Measurements from ENCODE around the gene OXT. TPM values are rescaled to one million over a fixed set of nuclear protein-coding genes. Genes with fewer than 3 reads are reported as not detected.
A peak's percentile ranks its signal among the peaks of the same experiment; 100 is the strongest.

Gene OXT
- total and polyA plus RNA-seq, 2 of the 4 experiments (the other 2 are of a cell fraction), result not detected

DNA sequence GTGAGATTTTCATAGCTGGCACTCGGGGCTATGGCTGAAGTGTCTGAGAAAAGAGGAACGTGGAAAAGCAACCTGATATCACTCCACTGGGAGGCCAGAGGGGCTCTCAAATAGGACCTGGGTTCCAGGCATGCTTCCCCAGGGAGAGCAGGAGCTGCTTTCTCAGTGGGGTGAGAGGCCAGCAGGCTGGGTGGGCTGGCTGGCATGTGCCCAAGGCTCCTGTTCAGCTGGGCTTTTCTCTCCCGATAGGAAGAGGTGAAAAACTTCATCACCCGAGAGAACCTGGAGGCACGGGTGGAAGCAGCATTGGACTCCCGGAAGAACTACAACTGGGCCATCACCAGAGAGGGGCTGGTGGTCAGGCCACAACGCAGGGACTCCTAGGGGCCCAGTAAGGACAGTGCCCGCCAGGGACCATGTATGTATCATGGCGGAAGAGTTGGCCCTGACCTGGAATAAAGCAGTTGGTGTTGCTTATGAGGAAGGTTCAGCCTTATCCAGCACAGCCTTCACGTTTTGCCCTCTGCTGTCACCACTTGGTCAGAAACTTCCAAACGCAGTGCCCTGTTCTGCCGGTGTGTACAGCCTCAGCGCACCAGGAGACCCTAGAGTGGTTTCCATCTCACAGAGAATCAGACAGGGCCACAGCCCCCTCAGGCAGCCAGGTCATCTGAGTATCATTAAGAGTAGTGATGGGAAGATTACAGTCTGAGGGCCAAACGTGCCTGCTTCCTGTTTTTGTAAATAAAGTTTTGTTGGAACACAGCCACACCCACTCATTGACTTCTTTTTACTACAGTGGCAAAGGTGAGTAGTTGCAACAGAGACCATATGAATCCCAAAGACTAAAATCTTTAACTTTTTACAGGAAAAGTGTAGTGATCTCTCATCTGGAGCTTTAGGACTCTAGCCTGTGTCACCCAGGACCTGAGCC is 23.7 kb upstream of the OXT start:
- H3K56ac ChIP-seq (ENCODE audit: extremely low read depth, insufficient read depth, low read length), result no peak overlapping the region
- 96% methylated on average over 4 of the region's 14 CpGs; no CpG with 5 or more reads in 1 of the 2 experiments for WGBS, 2 experiments (ENCODE audit: extremely low coverage in 2 of 2, insufficient read length in 1 of 2)
- ATAC-seq (ENCODE audit: low read depth) (no peak), DNase-seq (no peak)
- no TSS peak for BruUV-seq (replicated peaks)
- no peaks in the 10 kb centered on the region for H3K27me3 ChIP-seq (ENCODE audit: control insufficient read depth, insufficient read depth, low read length)
- H2AK5ac ChIP-seq (ENCODE audit: low read depth, low read length), result no peak overlapping the region
- H2AFZ ChIP-seq (replicated peaks; ENCODE audit: low read length, poor library complexity), result no peak overlapping the region
- peaks cover 6% of the 10 kb centered on the region; the same call in 1 of the 2 replicates for H3K4me1 ChIP-seq (ENCODE audit: control insufficient read depth, insufficient read depth, low read length)
- no peaks in the 10 kb centered on the region for H3K9me3 ChIP-seq (ENCODE audit: control insufficient read depth, insufficient read depth, low read length)
- H2BK15ac ChIP-seq (ENCODE audit: low read depth, low read length), result no peak overlapping the region
- no peak overlapping the region for H2BK120ac ChIP-seq (ENCODE audit: low read depth, low read length)
- peaks cover 10 to 23% of the 10 kb centered on the region in 2 experiments for H3K79me1 ChIP-seq (ENCODE audit: low read depth in 1 of 2, low read length in 2 of 2)
- no peak overlapping the region for H2BK5ac ChIP-seq (ENCODE audit: low read depth, low read length, poor library complexity, severe bottlenecking)
- no peak overlapping the region for H4K8ac ChIP-seq (ENCODE audit: low read depth in 2 of 2, low read length in 2 of 2)
- H4K91ac ChIP-seq (ENCODE audit: insufficient read depth, low read depth, low read length), result no peak overlapping the region
- no peak overlapping the region for H3K4ac ChIP-seq (ENCODE audit: low read depth, low read length)
- H3K18ac ChIP-seq (ENCODE audit: low read depth, low read length), result no peak overlapping the region
- peaks cover 10% of the 10 kb centered on the region for H4K20me1 ChIP-seq (ENCODE audit: insufficient read depth, low read length)
- ChIA-PET CTCF (no interaction called here), POLR2A (ENCODE audit: unreplicated experiment) (no interaction called here)
- H3K9ac ChIP-seq (ENCODE audit: low read depth, low read length), result no peak overlapping the region
- peaks cover 21% of the 10 kb centered on the region for H3K36me3 ChIP-seq (ENCODE audit: control insufficient read depth, insufficient read depth, low read length)
- no peak overlapping the region for H2BK20ac ChIP-seq (ENCODE audit: low read depth, low read length)
- in situ Hi-C loops (cut with MboI; ENCODE audit: low sequenced_read_pairs), result no loop called here
- peak overlapping the region; percentile 62 for H2AK9ac ChIP-seq (replicated peaks; ENCODE audit: low read depth, low read length, poor library complexity)
- dilution Hi-C loops (cut with HindIII; ENCODE audit: low sequenced_read_pairs, unreplicated experiment), result no loop called here
- no peak overlapping the region for H3K4me3 ChIP-seq (ENCODE audit: insufficient read depth, low read depth, low read length)
- peak overlapping the region; percentile 75; the same call in 1 of the 2 replicates for H3K23ac ChIP-seq (ENCODE audit: low read depth, low read length)
- TF ChIP-seq CTCF (conservative IDR thresholded peaks at IDR 0.05; ENCODE audit: low read depth, low read length) (no peak), BHLHE40 (IDR thresholded peaks at IDR 0.05; ENCODE audit: low read depth, low read length) (no peak), RAD21 (IDR thresholded peaks at IDR 0.05; ENCODE audit: low read length) (no peak), CEBPB (IDR thresholded peaks at IDR 0.05; ENCODE audit: low read depth, low read length) (no peak), MAZ (IDR thresholded peaks at IDR 0.05; ENCODE audit: borderline replicate concordance, low read depth, low read length) (no peak)
- H3K9me1 ChIP-seq (ENCODE audit: insufficient read depth, low read length), result peaks cover 24% of the 10 kb centered on the region
- no peak overlapping the region for H3K14ac ChIP-seq (replicated peaks; ENCODE audit: low read depth, low read length)
- no peak overlapping the region for H3K4me2 ChIP-seq (ENCODE audit: low read depth, low read length)
- H4K5ac ChIP-seq (ENCODE audit: low read depth, low read length), result no peak overlapping the region
- no peak overlapping the region for H3K27ac ChIP-seq (ENCODE audit: insufficient read depth, low read length)
- intact Hi-C loops (cut with micrococcal nuclease), result no loop called here

Data from IMR-90 (cell line).